ENCODE data around the gene DNMT1.

- no peak for TF ChIP-seq GATA2 (IDR thresholded peaks at IDR 0.05; ENCODE audit: low read depth, low read length)
- TF ChIP-seq GATA3 (IDR thresholded peaks at IDR 0.05; ENCODE audit: low read depth, low read length), result no peak
These were observed 59.0 kb downstream of the DNMT1 start for GRCh38 chr19:10135551-10136334.
